HG03460 (cell line): ENCODE measurements around the gene SLC9A4.
"Not testable (repeated sequence)": the region's sequence is repeated elsewhere in the genome, so short reads cannot be mapped to it uniquely, and the experiment has no call there.

Experiments used
- ATAC-seq: cut with Tn5 transposase; IDR thresholded peaks from one replicate; pipeline ENCODE4 v1.9.1; 2021; ENCODE audit not compliant: unreplicated experiment

The SLC9A4 gene

GRCh38 chr2:102544182-102544581, 71.2 kb downstream of the SLC9A4 start:
- no peak for ATAC-seq

GRCh38 chr2:102547462-102547861, 74.4 kb downstream of the SLC9A4 start:
- no peak for ATAC-seq

GRCh38 chr2:102549027-102549426, 76.0 kb downstream of the SLC9A4 start:
- ATAC-seq: no peak

GRCh38 chr2:102550151-102550550, 77.1 kb downstream of the SLC9A4 start:
- no peak for ATAC-seq

GRCh38 chr2:102551329-102552096, 78.5 kb downstream of the SLC9A4 start:
- ATAC-seq: no peak

- no peak for ATAC-seq
Measured at GRCh38 chr2:102553601-102554000, 80.6 kb downstream of the SLC9A4 start.

GRCh38 chr2:102558463-102558862, 85.4 kb downstream of the SLC9A4 start:
- ATAC-seq: no peak

- ATAC-seq: not testable (repeated sequence)
Measured at GRCh38 chr2:102562542-102562941, 89.5 kb downstream of the SLC9A4 start.

GRCh38 chr2:102575888-102576287, 102.9 kb downstream of the SLC9A4 start:
- ATAC-seq: no peak

GRCh38 chr2:102578376-102578775, 105.3 kb downstream of the SLC9A4 start:
- no peak for ATAC-seq

GRCh38 chr2:102581911-102582310, 108.9 kb downstream of the SLC9A4 start:
- ATAC-seq: no peak

- no peak for ATAC-seq
Measured at GRCh38 chr2:102582845-102583244, 109.8 kb downstream of the SLC9A4 start.
